Gastroesophageal sphincter (tissue), 4 donors: Measurements from ENCODE around the gene LILRA2. TPM values are rescaled to one million over a fixed set of nuclear protein-coding genes. Genes with fewer than 3 reads are reported as not detected.

Source experiments
- ATAC-seq: fragments of 150-250 bp; one replicate; pipeline ENCODE4 v1.9.1; 2016; ENCODE audit warnings: mild to moderate bottlenecking, moderate library complexity
- H3K27ac ChIP-seq, 4 donors: fragments of 200-600 bp; sonication (generic) in 3 of 4; 1 replicate in 3 of 4; 2 replicates in 1 of 4; pipeline ENCODE4 v1.5.1; 2016 to 2019
- H3K27me3 ChIP-seq: fragments of 200-600 bp; sonication (generic); one replicate; pipeline ENCODE4 v1.5.1; 2019
- H3K36me3 ChIP-seq, 2 donors: fragments of 200-600 bp; sonication (generic); one replicate each; pipeline ENCODE4 v1.5.1; 2019; ENCODE audit warnings: control low read depth in 1 of 2
- H3K4me1 ChIP-seq, 3 donors: fragments of 200-600 bp; sonication (generic); 1 replicate in 2 of 3; 2 replicates in 1 of 3; pipeline ENCODE4 v1.5.1; 2016 to 2019; ENCODE audit warnings: control low read depth in 2 of 3
- H3K4me3 ChIP-seq, 2 donors: fragments of 200-600 bp; sonication (generic); one replicate each; pipeline ENCODE4 v1.5.1; 2019; ENCODE audit warnings: mild to moderate bottlenecking in 1 of 2, moderate library complexity in 1 of 2
- H3K9me3 ChIP-seq, 3 donors: fragments of 200-600 bp; sonication (generic); one replicate each; pipeline ENCODE4 v1.5.1; 2017 to 2019; ENCODE audit warnings: control low read depth in 2 of 3
- CTCF ChIP-seq, 4 experiments: fragments of 200-600 bp in 2 of 4; fragments of 450-650 bp in 2 of 4; sonication (generic) in 1 of 4; IDR thresholded peaks; one replicate each; pipeline ENCODE4 v1.5.1; 2017 to 2019; ENCODE audit warnings: antibody characterized with exemption in 4 of 4, mild to moderate bottlenecking in 2 of 4, moderate library complexity in 2 of 4
- EP300 ChIP-seq: sonication (generic); formaldehyde crosslinking; IDR thresholded peaks from one replicate; pipeline ENCODE4 v1.6.1; 2017; ENCODE audit warnings: antibody characterized with exemption, mild to moderate bottlenecking
- POLR2A ChIP-seq, 2 donors: fragments of 450-650 bp; IDR thresholded peaks; one replicate each; pipeline ENCODE4 v1.6.1; 2017; ENCODE audit warnings: antibody characterized with exemption in 2 of 2, mild to moderate bottlenecking in 2 of 2, moderate library complexity in 1 of 2
- POLR2AphosphoS5 ChIP-seq: sonication (generic); formaldehyde crosslinking; IDR thresholded peaks from one replicate; pipeline ENCODE4 v1.6.1; 2017; ENCODE audit warnings: antibody characterized with exemption
- WGBS, 2 donors: methylation state at CpG; one replicate each; pipeline ENCODE4 v1.1.5; 2018; ENCODE audit warnings: low coverage in 1 of 2; 5-methylcytosine and 5-hydroxymethylcytosine counted together
- total RNA-seq, 4 donors: library from RNA; depleted of rRNA; stranded (reverse); fragments of >200 nt; gene quantifications; one replicate each; pipeline ENCODE4 v1.1.0, GENCODE V29; 2016

The LILRA2 gene
- total RNA-seq, 4 donors from 2014 or later = 0.47 to 2.4 (median 1.5) TPM

GRCh38 chr19:54548806-54549205 lies 24.8 kb upstream of the LILRA2 start:
- Histone ChIP-seq H3K4me1 (no peaks in the 10 kb centered on the region), H3K27ac (no peak overlapping the region), H3K4me3 (no peak overlapping the region), H3K27me3 (peaks cover 26% of the 10 kb centered on the region), H3K36me3 (no peaks in the 10 kb centered on the region), H3K9me3 (no peaks in the 10 kb centered on the region)
- no peak for ATAC-seq
- 100% methylated on average over 1 of the region's 16 CpGs; no CpG with 5 or more reads in 1 of the 2 donors for WGBS, 2 donors
- TF ChIP-seq EP300 (no peak), POLR2AphosphoS5 (no peak), POLR2A (IDR thresholded peaks at IDR 0.05) (no peak), CTCF (IDR thresholded peaks at IDR 0.05) (no peak)

- Histone ChIP-seq H3K4me1 (no peaks in the 10 kb centered on the region), H3K36me3 (no peaks in the 10 kb centered on the region), H3K27me3 (peaks cover 29% of the 10 kb centered on the region), H3K27ac (no peak overlapping the region), H3K4me3 (no peak overlapping the region), H3K9me3 (no peaks in the 10 kb centered on the region)
- no peak for ATAC-seq
- TF ChIP-seq POLR2AphosphoS5 = no peak
- TF ChIP-seq EP300 = no peak
- no peak for TF ChIP-seq POLR2A (IDR thresholded peaks at IDR 0.05)
- TF ChIP-seq CTCF (IDR thresholded peaks at IDR 0.05) = no peak
- no CpG with 5 or more reads among the region's 14 CpGs for WGBS, 2 donors
Observed at GRCh38 chr19:54549224-54549623, 24.4 kb upstream of the LILRA2 start.

GRCh38 chr19:54551293-54551692 lies 22.3 kb upstream of the LILRA2 start:
- Histone ChIP-seq H3K27ac (no peak overlapping the region), H3K4me3 (no peak overlapping the region), H3K27me3 (peaks cover 39% of the 10 kb centered on the region), H3K4me1 (no peaks in the 10 kb centered on the region), H3K36me3 (no peaks in the 10 kb centered on the region), H3K9me3 (no peaks in the 10 kb centered on the region)
- TF ChIP-seq EP300 = no peak
- TF ChIP-seq POLR2A (IDR thresholded peaks at IDR 0.05) = no peak
- no peak for TF ChIP-seq CTCF (IDR thresholded peaks at IDR 0.05)
- no peak for TF ChIP-seq POLR2AphosphoS5
- no peak for ATAC-seq
- WGBS, 2 donors = 79 to 93% methylated on average over 5 of the region's 6 CpGs

GRCh38 chr19:54551950-54552912 lies 21.4 kb upstream of the LILRA2 start:
- no peak for ATAC-seq
- Histone ChIP-seq H3K4me3 (no peak overlapping the region), H3K27ac (no peak overlapping the region), H3K27me3 (peaks cover 39% of the 10 kb centered on the region), H3K36me3 (no peaks in the 10 kb centered on the region), H3K4me1 (no peaks in the 10 kb centered on the region), H3K9me3 (no peaks in the 10 kb centered on the region)
- WGBS, 2 donors = 76% methylated on average over 10 to 12 of the region's 22 CpGs
- no peak for TF ChIP-seq CTCF (IDR thresholded peaks at IDR 0.05)
- TF ChIP-seq EP300 = no peak
- TF ChIP-seq POLR2A (IDR thresholded peaks at IDR 0.05) = no peak
- TF ChIP-seq POLR2AphosphoS5 = no peak

- H3K27ac ChIP-seq = no peak overlapping the region
- no peaks in the 10 kb centered on the region for H3K9me3 ChIP-seq
- H3K4me3 ChIP-seq = no peak overlapping the region
- H3K36me3 ChIP-seq = no peaks in the 10 kb centered on the region
- peaks cover 43% of the 10 kb centered on the region for H3K27me3 ChIP-seq
- 84 to 100% methylated on average over 2 to 5 of the region's 15 CpGs for WGBS, 2 donors
- ATAC-seq = no peak
- H3K4me1 ChIP-seq = no peaks in the 10 kb centered on the region
- TF ChIP-seq POLR2A (IDR thresholded peaks at IDR 0.05) = no peak
- TF ChIP-seq EP300 = no peak
- TF ChIP-seq POLR2AphosphoS5 = no peak
- no peak for TF ChIP-seq CTCF (IDR thresholded peaks at IDR 0.05)
Observed at GRCh38 chr19:54552913-54553310, 20.7 kb upstream of the LILRA2 start.
